Measurements from ENCODE around the gene PPP2R5C. TPM values are rescaled to one million over a fixed set of nuclear protein-coding genes. Genes with fewer than 3 reads are reported as not detected.

PPP2R5C gene
- total RNA-seq, 1 experiment from 2014 or later: 89.9 TPM

GRCh38 chr14:101876555-101876938 is 115.0 kb downstream of the PPP2R5C start:
- H3K4me1 Mint-ChIP-seq: 0 out of 2 replicates have a peak, but pooled peaks cover 3% of the 10 kb centered on the region
- POLR2A ChIA-PET: interaction anchor here (0.6 kb wide), 1 partner anchor 74 kb away, joined by 8 read pairs; no protein-coding TSS in a partner anchor
- H3K27me3 Mint-ChIP-seq (ENCODE audit: low read depth): no peaks in the 10 kb centered on the region
- TF ChIP-seq ZNF416 (CRISPR knock-in tag; IDR thresholded peaks at IDR 0.05) (no peak), ERG (CRISPR knock-in tag; IDR thresholded peaks at IDR 0.05) (no peak), MXD4 (CRISPR knock-in tag; IDR thresholded peaks at IDR 0.05; ENCODE audit: borderline replicate concordance) (no peak), ZNF423 (CRISPR knock-in tag; IDR thresholded peaks at IDR 0.05) (no peak), ZNF232 (CRISPR knock-in tag; IDR thresholded peaks at IDR 0.05) (no peak), ZNF138 (CRISPR knock-in tag; conservative IDR thresholded peaks at IDR 0.05) (no peak), AFF4 (CRISPR knock-in tag; IDR thresholded peaks at IDR 0.05; ENCODE audit: borderline replicate concordance) (no peak)
- TF ChIP-seq, protein P1, sequence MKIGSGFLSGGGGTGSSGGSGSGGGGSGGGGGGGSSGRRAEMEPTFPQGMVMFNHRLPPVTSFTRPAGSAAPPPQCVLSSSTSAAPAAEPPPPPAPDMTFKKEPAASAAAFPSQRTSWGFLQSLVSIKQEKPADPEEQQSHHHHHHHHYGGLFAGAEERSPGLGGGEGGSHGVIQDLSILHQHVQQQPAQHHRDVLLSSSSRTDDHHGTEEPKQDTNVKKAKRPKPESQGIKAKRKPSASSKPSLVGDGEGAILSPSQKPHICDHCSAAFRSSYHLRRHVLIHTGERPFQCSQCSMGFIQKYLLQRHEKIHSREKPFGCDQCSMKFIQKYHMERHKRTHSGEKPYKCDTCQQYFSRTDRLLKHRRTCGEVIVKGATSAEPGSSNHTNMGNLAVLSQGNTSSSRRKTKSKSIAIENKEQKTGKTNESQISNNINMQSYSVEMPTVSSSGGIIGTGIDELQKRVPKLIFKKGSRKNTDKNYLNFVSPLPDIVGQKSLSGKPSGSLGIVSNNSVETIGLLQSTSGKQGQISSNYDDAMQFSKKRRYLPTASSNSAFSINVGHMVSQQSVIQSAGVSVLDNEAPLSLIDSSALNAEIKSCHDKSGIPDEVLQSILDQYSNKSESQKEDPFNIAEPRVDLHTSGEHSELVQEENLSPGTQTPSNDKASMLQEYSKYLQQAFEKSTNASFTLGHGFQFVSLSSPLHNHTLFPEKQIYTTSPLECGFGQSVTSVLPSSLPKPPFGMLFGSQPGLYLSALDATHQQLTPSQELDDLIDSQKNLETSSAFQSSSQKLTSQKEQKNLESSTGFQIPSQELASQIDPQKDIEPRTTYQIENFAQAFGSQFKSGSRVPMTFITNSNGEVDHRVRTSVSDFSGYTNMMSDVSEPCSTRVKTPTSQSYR (CRISPR knock-in tag; IDR thresholded peaks at IDR 0.05): no peak
- TF ChIP-seq, protein P2, sequence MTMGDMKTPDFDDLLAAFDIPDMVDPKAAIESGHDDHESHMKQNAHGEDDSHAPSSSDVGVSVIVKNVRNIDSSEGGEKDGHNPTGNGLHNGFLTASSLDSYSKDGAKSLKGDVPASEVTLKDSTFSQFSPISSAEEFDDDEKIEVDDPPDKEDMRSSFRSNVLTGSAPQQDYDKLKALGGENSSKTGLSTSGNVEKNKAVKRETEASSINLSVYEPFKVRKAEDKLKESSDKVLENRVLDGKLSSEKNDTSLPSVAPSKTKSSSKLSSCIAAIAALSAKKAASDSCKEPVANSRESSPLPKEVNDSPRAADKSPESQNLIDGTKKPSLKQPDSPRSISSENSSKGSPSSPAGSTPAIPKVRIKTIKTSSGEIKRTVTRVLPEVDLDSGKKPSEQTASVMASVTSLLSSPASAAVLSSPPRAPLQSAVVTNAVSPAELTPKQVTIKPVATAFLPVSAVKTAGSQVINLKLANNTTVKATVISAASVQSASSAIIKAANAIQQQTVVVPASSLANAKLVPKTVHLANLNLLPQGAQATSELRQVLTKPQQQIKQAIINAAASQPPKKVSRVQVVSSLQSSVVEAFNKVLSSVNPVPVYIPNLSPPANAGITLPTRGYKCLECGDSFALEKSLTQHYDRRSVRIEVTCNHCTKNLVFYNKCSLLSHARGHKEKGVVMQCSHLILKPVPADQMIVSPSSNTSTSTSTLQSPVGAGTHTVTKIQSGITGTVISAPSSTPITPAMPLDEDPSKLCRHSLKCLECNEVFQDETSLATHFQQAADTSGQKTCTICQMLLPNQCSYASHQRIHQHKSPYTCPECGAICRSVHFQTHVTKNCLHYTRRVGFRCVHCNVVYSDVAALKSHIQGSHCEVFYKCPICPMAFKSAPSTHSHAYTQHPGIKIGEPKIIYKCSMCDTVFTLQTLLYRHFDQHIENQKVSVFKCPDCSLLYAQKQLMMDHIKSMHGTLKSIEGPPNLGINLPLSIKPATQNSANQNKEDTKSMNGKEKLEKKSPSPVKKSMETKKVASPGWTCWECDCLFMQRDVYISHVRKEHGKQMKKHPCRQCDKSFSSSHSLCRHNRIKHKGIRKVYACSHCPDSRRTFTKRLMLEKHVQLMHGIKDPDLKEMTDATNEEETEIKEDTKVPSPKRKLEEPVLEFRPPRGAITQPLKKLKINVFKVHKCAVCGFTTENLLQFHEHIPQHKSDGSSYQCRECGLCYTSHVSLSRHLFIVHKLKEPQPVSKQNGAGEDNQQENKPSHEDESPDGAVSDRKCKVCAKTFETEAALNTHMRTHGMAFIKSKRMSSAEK (CRISPR knock-in tag; IDR thresholded peaks at IDR 0.05; ENCODE audit: borderline replicate concordance): no peak
- CTCF ChIA-PET: no interaction called here
- no peak overlapping the region for H3K4me3 Mint-ChIP-seq
- H3K36me3 Mint-ChIP-seq: no peaks in the 10 kb centered on the region
- H3K27ac Mint-ChIP-seq: no peak overlapping the region
- ATAC-seq (no peak), DNase-seq (ENCODE audit: low spot score) (no peak)
- no peaks in the 10 kb centered on the region for H3K9me3 Mint-ChIP-seq

- Mint-ChIP-seq H3K4me1 (0 out of 2 replicates have a peak, but pooled peaks cover 3% of the 10 kb centered on the region), H3K27me3 (ENCODE audit: low read depth) (no peaks in the 10 kb centered on the region), H3K36me3 (no peaks in the 10 kb centered on the region; the same call in 1 of the 2 replicates), H3K9me3 (no peaks in the 10 kb centered on the region), H3K4me3 (no peak overlapping the region), H3K27ac (0 out of 2 replicates have a peak overlapping the region, but pooled peaks have one; percentile 13)
- ATAC-seq: no peak
- no peak for TF ChIP-seq ATF6 (CRISPR knock-in tag; IDR thresholded peaks at IDR 0.05)
- TF ChIP-seq FOXK1 (CRISPR knock-in tag; IDR thresholded peaks at IDR 0.05): no peak
- TF ChIP-seq NR2C2 (CRISPR knock-in tag; IDR thresholded peaks at IDR 0.05): no peak
- TF ChIP-seq KAT7 (CRISPR knock-in tag; IDR thresholded peaks at IDR 0.05; ENCODE audit: borderline replicate concordance): no peak
- TF ChIP-seq ATF3 (CRISPR knock-in tag; conservative IDR thresholded peaks at IDR 0.05): no peak
- no peak for TF ChIP-seq SP1 (CRISPR knock-in tag; conservative IDR thresholded peaks at IDR 0.05)
- TF ChIP-seq GRHL2 (CRISPR knock-in tag; IDR thresholded peaks at IDR 0.05; ENCODE audit: insufficient replicate concordance, severe bottlenecking): no peak
- no peak for TF ChIP-seq GTF2I (CRISPR knock-in tag; conservative IDR thresholded peaks at IDR 0.05)
- no peak for TF ChIP-seq MYBL2 (CRISPR knock-in tag; IDR thresholded peaks at IDR 0.05)
- ChIA-PET POLR2A (no interaction called here), CTCF (no interaction called here)
- no peak for DNase-seq (ENCODE audit: low spot score)
Measured at GRCh38 chr14:101877766-101878165, 116.3 kb downstream of the PPP2R5C start.

Data from WTC11 (cell line).